GM21447 (cell line): ENCODE measurements around the gene RNF183.
"Not testable (repeated sequence)": the region's sequence is repeated elsewhere in the genome, so short reads cannot be mapped to it uniquely, and the experiment has no call there.

Experiments used
- ATAC-seq: cut with Tn5 transposase; IDR thresholded peaks from one replicate; pipeline ENCODE4 v1.9.1; 2021; ENCODE audit not compliant: unreplicated experiment

The RNF183 gene

DNA sequence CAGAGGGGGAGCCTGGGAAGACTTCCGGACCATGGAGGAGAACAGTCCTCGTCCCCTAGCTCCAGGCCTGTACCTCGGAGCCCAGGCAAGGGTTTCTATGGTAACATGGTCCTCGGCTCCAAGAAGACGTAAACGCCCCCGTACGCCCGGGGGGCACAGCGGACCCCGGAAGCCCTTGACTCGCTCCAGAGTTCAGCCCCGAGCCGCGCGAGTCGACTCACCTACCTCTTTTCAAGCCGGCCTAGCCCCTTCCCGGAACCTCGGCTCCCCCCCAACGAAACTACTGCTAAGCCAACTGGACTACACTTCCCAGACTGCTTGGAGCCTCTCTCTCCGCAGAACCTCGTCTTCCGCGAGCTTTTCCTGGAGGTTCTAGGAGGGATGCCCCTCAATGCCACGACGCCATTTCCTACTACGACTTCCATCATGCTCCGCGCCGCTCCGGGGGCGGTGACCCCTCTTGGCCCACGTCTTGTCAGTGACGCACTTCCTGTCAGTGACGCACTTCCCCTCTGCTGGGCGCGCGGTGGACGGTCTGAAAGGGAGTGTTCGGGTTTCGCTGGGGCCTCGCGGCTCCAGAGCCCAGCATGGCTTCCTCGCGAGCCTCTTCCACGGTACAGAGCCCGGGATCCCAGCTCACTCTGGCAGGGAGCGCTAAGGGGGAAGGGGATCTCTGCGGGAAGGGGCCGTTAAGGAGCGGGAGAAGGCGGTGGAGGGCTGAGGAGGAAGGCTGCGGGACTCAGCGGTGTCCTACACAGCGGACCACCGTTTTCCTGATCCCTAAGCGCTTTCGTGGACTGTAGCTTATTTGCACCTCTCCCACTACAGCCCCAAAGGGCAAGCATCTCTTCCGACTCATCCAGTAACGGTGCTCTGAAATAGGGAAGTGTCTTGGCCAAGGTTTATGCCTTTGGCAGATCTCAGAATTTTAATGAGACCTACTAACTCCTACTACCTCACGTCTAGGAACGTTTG, 27.7 kb downstream of the RNF183 start, which contains the start of the genes CDC26 and PRPF4:
TSS of gene CDC26 (minus strand) at position 416 of the 975 bp plus-strand sequence. CDS start 3,065 bp downstream, outside the sequence.
TSS of gene PRPF4 (plus strand) at position 502 of the 975 bp plus-strand sequence. CDS start at position 588, 86 bp downstream.
- peak; percentile 98 for ATAC-seq

DNA sequence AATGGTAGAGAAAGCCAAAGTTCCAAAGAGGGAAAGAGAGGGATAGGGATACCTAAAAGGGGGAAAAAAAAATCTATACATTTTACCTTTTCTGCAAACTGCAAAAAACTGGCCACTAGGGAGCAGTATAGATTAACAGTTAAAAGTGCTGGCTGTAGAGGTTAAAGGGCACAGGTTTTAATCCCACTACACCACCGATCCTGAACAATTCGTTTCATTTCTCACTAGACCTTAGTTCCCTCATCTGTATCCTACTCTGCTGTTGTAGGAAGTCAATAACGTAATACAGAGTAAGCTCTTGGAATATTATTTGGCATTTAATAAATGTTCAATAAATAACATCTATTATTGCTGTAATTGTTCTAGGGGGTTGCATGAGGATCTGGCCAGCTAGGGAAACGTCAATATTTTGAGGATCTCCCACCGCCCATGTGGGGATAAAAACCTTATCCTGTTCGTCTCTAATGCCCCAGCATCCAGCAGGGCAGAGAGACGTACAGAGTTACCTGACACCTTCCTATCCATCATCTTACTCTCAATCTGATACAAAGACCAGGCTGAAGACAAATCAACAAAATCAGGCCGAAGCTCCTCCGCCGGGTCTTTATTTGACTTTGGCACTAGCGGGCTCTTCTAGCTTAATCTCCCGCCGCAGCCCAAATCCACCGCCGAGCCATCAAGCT, 28.6 kb downstream of the RNF183 start:
- ATAC-seq, result peak; percentile 8

DNA sequence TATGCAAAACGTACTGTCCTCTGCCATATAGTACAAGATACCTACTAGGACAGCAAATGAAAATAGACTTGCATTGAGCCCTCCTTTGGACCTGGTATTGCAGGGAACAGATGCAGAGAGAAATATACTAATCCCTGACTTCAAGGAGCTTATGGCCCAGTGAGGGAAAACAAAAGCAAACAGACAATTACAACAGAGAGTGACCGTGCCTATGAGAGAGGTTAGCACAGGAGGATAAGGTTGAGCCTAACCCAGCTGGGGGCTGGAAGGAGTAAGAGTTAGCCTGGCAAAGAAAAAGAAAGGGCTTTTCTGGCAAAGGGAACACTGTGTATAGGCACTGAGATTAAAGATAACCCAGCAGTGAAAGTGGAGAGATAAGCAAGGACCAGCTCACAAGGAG, 33.3 kb downstream of the RNF183 start:
- ATAC-seq, result no peak

DNA sequence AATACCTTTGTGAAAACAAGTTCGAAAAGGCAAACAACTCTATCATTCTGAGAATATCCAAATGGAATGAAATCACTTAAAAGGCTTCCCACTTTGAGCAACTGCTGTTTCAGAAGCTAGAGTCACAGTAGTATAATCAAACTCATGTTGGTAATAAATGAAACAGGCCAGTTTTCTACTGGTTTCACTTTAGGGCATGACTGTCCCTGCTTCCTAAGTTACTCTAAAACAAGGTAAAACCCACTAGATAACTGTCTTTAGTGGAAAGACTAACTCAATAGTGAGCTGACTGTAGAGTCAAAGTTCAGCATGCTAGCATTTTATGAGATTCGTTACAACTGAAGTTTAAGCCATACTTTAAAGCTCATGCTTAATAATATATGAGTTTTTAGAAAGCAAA, 33.8 kb downstream of the RNF183 start:
- ATAC-seq, result no peak

DNA sequence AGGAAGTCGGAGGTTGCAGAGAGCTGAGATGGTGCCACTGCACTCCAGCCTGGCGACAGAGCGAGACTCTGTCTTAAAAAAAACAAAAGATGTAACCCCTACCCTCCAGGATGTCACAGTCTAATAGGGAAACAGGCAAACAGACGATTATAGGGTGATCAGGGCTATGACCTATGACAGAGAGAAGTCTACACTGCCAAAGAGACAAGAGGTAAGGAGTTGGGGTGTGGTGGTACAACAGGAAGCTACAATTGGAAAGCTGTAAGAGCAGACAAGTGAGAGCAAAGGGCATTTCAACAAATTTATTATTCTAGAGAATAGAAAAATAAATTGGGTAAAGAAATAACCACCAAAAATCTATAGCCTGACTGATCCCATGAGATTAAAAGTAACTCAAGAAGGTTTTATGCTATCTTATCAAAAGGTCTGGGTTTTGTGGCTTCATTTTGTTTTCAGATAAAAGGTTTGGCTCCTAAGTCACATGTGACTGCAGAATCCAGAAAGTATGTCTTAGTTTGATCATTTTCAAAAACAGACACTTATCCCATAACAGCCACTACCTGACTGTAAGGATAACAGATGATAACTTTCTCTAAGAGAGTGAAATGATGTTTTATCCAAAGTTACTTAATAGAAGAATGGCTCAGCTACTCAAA, 35.1 kb downstream of the RNF183 start:
- ATAC-seq, result no peak

DNA sequence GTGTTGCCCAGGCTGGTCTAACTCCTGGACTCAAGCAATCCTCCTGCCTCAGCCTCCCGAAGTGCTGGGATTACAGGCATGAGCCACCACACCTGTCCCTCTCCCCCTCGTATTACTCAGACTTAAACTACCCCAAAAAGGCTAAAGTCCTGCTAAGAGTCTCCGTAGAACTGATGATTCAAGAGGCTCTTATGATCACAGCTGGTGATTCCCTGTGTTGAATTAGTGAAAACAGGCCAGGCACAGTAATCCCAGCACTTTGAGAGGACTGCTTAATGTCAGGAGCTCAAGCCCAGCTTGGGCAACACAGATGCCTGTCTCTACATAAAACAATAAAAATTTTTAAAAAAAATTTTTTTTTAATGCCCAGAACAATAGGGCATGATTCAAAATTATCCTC, 37.0 kb downstream of the RNF183 start:
- no peak for ATAC-seq

DNA sequence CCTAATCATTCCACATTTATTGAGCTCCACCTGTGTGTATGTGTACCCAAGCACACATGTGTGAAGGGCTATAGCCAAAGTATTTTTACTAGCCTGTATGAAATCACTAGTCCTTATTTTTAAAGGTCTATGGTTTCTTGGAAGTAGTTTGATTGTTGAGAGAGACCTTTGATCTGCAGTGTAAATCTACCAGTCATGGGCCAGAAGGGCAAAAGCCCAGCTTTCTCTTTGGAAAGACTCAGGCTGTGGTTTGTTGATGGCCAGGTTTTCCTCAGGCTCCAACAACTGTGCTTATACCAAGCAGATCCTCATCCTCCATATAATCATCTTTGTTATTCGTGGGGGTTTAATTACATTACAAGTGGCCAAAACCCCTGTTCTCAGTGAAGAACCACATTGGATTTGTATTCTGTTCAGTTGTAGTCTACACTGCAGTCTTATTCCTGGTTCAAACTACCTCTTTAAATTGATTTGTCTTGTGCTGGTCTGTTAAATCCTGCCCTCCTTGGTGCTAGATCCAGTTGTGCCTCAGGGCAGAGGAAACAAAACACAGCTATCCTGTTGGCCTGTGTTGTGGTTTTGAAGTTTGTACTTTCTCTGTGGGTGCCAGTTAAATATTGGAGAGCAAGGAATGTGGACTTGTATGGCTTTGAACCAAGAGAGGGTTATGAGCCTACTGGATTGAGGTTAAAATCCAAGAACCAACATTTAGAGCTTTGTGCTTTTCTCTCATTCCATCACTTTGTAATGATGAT, 41.1 kb downstream of the RNF183 start:
- ATAC-seq, result no peak

DNA sequence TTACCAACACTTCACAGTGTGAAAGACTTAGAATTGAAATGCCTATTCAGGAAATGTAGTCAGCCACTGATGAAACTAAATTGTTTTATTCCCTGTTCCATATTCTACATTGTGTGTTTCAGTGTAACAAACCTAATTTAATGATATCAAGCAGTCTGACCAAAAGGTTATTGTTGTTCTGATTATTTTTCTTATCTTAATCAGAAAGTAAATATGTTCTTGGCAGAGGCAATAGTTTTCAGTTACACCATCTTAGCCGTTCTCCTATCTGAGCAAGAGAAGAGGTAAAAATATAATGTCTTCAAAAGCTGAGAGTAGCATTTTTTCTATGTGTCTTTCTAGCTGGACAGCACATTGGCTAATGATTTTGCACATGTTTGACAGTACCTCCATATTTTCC, 44.9 kb downstream of the RNF183 start:
- ATAC-seq, result no peak

DNA sequence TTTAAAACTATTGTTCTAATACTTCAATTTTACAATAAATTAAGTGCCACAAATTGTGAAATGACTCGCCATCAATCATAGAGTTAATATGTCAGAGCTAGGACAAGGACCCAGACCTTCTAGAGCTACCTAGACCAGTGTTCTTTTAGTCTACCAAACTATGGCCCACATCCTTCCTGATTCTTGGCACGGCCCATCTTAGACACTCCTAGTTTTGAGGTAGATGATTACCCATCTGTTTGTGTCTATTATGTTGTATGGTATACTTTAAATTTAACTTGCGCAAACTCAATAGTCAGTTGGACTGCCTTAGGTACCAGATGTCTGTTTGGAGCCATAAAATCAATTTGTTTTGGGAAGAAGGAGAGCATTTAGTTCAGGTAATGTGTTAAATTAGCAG, 45.3 kb downstream of the RNF183 start:
- ATAC-seq, result no peak

DNA sequence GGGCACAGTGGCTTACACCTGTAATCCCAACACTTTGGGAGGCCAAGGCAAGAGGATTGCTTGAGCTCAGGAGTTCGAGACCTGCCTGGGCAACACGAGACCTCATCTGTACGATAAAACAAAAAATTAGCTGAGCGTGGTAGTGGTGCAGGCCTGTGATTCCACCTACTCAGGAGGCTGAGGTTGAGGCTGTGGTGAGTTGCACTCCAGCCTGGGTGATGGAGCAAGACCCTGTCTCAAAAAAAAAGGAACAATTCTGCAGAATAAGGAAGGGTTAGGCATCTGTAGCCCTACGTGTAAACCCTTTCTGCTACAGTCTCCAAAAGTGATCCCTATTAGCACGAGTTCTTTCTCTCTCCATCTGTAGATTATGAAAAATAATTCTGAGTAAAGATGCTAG, 47.7 kb downstream of the RNF183 start:
- ATAC-seq, result no peak

DNA sequence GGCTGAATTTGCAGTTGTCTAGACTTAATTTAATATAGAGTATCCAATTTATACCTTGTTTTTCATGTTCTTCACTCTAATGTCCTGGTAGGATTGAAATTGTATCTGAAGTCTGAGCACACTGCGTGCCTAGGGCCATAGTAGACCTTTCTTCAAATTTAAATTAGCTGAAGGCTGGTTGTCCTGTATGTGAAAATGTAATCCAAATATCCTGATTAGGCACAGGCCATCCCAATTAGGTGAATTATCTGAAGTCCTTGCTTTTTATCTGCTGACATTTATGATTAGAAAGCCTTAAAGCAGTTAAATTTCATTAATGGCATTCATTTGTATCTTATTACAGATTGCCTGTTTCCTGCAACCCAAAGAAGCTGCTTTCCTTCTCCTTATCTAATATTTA, 48.2 kb downstream of the RNF183 start:
- ATAC-seq, result no peak

DNA sequence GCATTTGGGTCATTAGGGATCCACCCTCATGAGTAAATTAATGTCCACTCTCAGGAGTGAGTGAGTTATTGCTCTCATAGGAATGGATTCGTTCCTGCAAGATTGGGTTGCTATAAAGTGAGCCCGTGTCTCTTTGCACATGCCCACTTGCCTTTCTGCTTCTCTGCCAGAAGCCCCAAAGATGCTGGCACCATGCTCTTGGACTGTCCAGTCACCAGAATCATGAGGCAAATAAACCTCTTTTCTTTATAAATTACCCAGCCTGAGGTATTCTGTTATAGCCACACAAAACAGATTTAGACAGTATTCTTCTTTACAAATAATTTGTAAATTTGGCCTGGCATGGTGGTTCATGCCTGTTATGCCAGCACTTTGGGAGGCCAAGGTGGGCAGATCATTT, 52.4 kb downstream of the RNF183 start:
- no peak for ATAC-seq

DNA sequence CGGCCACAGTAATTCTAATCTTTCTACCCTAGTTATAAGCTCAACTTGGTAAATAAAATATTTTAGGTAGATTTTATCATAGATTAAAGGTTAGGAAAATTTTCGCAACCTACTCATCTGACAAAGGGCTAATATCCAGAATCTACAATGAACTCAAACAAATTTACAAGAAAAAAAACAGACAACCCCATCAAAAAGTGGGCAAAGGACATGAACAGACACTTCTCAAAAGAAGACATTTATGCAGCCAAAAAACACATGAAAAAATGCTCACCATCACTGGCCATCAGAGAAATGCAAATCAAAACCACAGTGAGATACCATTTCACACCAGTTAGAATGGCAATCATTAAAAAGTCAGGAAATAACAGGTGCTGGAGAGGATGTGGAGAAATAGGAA, 53.5 kb downstream of the RNF183 start:
- not testable (repeated sequence) for ATAC-seq

DNA sequence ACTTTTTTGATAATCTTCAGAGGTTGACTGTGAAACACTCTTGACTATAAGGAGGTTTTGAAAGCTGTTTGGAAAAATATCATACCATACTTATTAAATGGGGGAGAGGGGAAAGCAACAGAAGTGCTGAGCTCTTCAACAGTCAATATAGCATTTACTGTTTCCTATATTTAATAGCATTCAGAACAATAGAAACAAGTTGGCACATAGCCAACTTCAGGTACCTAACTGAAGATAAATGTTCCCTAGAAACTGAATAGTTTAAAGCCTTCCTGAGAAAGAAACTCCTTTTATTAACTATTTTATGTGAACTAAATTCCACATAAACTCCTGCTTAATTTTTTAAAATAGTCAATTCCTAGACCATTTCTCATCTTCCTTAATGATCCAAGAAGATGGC, 55.5 kb downstream of the RNF183 start:
- ATAC-seq, result no peak
